GM18499 (cell line): ENCODE measurements around the gene DDTL.
"Not testable (repeated sequence)": the region's sequence is repeated elsewhere in the genome, so short reads cannot be mapped to it uniquely, and the experiment has no call there.

Source experiments
- ATAC-seq: cut with Tn5 transposase; IDR thresholded peaks from one replicate; pipeline ENCODE4 v1.9.1; 2021; ENCODE audit warnings: moderate number of reproducible peaks; ENCODE audit not compliant: insufficient read depth, unreplicated experiment

Gene DDTL

DNA sequence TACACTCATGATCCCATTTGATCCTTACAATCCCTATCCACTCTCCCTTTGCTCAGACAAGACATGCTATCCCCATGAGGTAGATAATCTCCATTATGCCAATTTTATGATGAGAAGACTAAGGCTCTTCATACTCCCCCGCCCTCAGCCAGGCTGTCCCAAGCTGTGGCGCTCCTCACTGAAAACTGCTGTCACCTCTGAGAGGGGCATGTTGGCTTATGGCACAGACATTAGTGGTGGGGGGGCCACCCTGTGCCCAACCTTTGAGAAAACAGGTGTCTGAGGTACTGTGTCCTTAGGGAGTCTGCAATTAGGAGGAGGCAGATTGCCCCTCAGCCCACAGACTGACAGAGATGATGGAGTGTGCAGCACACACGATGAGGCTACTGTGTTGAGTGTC lies 2.4 kb downstream of the DDTL start:
- no peak for ATAC-seq

DNA sequence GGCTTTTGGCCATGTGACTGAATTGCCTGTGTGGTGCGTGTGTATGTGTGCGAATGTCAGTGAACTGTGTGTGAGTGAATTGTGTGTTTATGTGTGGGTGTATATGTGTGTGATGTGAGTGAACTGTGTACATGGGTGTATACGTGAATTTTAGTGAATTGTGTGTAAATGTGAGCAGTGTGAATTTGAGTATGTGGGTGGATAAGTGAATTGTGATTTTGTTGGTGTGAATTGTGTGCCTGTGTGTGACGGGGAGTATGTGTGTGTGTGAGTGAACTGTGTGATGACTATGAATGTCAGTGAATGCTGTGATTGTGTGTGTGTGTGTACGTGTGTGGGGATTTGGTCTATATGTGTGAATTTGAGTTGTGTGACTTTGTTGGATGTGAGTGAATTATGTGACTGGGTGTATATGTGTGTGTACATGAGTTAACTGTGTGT lies 3.5 kb downstream of the DDTL start:
- no peak for ATAC-seq

DNA sequence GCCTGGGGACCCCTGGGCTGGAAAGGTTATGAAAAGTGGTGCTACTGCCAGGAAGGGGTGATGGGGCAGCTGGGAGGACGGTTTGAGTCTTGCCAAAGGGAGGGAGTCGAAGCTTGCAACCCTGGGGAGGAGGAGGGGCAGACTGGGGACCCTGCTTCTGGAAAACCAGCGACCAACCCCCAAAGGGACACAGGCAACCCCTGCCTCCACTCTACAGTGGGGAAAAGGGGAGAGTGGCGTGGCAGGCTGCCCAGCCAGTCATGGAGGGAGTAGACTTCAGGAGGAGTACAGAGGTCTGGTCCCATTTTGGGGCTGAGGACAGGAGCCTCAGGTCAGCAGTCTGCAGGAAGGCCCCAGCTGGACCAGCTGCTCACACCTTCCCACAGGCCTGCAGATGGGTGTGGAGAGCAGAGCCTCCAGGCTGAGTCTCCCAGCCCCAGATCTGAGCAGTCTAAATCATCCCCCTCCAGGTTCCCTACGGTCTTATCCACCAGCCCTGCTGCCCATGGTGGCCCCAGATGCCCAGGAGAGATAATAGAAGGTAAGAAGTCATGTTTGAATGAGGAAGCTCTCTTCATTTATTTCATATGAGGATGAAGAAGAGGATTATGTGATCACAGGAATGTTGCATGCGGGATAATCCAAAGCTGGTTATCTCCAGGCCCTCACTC lies 4.3 kb downstream of the DDTL start:
- ATAC-seq = no peak

DNA sequence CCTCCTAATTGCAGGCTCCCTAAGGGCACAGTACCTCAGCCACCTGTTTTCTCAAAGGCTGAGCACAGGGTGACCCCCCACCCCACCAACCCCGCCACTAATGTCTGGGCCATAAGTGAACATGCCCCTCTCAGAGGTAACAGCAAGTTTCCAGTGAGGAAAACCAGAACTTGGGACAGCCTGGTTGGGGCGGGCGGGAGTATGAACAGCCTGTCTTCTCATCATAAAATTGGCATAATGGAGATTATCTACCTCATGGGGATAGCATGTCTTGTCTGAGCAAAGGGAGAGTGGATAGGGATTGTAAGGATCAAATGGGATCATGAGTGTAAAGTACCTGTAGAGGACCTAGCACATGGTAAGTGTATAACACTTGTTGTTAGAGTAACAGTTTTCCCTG lies 5.2 kb downstream of the DDTL start:
- not testable (repeated sequence) for ATAC-seq

DNA sequence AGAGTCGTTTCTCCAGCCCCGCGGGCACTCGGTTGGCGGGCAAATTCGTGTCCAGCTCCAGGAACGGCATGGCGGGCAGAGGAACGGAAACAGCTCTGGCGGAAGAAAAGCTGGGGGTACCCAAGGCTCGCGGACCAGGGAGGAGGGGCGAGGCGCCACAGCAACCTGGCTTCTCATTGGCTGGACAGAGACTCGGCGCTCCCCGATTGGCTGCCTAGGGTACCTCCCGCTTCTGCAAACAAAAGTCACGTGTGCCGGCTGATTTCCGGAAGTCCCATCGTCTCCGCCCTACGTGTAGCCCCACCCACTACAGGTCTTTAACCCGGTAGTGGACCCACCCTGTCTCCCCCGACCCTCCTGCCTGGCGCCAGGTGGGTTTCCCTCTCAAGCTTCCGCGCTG lies 7.7 kb downstream of the DDTL start, which contains the start of gene DDT:
Gene DDT (minus strand): TSS at position 97 of the 400 bp plus-strand sequence. CDS start 27 bp downstream, at position 70.
- ATAC-seq = not testable (repeated sequence)

DNA sequence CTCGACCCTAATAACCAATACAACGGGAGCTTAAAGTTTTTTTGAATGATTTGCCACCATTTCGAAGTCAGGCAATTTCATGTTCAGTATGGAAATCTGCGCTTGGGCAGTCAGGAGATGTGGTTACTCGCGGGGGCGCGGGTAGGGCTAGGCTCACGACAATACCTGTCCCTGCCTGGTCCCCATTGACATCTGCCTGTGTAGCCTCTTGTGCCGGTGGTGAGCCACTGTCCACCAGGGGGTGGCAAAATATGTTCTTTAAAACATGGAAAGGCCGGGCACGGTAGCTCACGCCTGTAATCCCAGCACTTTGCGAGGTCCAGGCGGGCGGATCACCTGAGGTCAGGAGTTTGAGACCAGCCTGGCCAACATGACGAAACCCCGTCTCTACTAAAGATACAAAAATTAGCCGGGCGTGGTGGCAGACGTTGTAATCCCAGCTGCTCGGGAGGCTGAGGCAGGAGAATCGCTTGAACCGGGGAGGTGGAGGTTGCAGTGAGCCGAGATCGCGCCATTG lies 8.2 kb downstream of the DDTL start:
- not testable (repeated sequence) for ATAC-seq

DNA sequence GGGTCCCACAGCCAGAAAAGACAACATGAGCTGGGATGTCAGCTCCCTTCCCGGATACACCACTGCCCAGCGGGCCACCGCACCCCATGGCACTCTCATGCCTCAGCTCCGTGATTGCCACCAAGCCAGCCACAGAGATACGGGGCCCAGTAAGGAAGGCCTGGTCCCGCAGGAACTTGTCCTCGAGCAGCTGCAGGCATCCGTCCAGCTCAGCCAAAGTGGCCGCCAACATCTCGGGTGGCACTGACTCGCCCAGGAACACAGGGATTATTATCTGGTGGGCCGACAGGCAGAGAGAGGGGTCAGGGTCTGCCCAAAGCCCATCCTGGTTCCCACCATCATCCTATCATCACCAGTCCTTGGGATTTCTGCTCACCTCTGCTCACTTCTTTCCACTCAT lies 10.6 kb downstream of the DDTL start:
- not testable (repeated sequence) for ATAC-seq

DNA sequence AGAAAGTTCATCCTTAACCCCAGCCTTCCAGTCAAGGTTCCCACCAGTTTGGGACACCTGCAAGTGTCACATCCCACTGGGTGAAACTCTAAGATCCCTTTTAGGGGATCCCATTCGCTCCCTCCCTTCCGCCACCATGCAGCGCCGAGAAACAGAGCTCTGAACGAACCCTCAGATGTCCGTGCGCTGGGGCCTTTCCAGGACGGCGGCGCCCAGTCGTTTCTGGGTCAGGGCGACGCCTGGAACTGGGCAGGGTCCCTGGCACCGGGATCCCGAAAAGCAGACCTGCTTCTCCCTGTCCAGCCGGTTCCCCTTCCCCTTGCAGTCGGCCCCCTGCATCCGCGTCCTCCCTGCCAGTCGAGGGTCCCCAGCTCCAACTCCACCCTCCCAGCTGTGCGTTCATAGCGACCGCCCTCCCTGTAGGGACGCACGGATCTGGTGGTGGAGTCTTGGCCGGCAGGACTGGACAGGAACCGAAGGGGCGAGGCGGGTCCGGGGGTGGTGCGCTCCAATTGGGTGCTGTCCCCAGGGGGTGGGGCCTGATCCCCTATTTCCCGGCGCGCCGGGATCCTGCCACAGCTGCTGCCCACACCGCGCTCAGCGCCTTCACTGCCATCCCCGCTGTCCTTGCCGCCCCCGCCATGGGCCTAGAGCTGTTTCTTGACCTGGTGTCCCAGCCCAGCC lies 13.0 kb downstream of the DDTL start, which contains the start of gene GSTT2:
Gene GSTT2 (plus strand): TSS at position 578 of the 684 bp plus-strand sequence.
- not testable (repeated sequence) for ATAC-seq

DNA sequence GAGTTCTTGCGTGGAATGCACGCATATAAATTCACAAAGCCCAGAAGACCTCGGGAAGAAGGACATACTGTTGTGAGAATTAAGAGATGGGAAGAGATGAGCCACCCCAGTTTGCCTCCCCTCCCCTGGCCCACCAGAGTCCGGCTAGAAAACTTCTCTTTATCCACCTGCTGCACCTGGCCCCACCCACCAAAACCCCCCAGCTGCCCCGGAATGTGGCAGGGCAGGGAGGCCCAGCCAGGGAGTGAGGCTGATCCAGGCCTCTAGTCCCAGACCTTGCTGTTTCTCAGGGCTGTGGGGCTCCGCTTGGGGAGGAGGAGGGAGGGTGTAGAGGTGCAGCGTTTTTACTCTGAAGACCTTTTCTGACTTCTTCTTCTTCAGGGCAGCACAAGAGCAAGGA lies 13.9 kb downstream of the DDTL start:
- not testable (repeated sequence) for ATAC-seq

DNA sequence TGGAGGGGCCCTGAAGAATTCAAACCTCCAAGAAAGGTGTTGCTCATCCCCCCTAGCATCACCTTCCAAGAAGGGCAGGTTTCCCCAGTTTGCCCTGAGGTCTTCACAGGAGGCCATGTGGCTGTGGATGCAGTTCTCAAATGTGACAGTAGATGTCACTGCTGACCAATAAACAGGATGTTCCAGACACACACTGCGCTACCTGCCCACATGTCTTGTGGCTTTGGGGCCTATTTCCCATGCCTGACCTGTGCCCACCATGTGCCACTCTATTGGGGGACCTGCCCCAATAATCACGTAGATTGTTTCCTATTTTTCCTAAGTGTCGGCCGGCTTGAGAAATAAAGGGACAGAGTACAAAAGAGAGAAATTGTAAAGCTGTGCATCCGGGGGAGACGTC lies 17.7 kb downstream of the DDTL start:
- ATAC-seq = no peak

DNA sequence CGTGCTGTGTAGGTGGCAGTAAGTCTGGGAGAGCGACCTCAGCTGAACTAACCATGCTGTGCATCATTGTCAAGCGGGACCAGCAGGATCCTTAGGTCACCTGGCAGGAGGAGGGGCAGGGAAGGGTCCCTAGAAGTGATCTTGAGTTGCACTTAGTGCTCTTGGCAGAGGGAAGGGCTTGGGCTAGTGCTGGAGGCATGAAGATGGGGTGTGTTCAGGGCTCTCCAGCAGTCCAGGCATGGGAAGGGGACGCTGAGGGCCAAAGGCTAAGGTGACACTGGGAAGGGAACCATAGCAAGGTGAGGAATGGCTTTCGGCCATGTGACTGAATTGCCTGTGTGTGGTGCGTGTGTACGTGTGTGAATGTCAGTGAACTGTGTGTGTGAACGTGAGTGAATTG lies 19.4 kb downstream of the DDTL start:
- not testable (repeated sequence) for ATAC-seq

DNA sequence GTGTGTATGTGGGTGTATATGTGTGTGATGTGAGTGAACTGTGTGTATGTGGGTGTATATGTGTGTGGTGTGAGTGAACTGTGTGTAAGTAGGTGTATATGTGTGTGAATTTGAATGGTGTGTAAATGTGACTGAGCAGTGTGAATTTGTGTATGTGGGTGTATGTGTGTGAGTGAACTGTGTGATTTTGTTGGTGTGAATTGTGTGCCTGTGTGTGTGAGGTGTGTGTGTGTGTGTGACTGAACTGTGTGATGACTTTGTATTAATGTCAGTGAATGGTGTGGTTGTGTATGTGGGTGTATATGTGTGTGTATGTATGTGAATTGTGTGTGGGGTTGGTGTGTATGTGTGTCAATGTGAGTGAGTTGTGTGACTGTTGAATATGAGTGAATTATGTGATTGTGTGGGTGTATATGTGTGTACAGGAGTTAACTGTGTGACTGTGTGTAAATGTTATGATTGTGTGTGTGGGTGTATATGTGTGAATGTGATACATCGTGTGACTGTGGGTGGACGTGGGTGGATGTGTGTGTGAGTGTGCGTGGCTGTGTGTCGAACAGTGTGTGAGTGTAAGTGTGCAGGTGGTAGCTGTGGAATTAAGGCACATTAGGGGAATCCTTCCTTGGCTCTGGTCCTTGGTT lies 20.0 kb downstream of the DDTL start:
- not testable (repeated sequence) for ATAC-seq

DNA sequence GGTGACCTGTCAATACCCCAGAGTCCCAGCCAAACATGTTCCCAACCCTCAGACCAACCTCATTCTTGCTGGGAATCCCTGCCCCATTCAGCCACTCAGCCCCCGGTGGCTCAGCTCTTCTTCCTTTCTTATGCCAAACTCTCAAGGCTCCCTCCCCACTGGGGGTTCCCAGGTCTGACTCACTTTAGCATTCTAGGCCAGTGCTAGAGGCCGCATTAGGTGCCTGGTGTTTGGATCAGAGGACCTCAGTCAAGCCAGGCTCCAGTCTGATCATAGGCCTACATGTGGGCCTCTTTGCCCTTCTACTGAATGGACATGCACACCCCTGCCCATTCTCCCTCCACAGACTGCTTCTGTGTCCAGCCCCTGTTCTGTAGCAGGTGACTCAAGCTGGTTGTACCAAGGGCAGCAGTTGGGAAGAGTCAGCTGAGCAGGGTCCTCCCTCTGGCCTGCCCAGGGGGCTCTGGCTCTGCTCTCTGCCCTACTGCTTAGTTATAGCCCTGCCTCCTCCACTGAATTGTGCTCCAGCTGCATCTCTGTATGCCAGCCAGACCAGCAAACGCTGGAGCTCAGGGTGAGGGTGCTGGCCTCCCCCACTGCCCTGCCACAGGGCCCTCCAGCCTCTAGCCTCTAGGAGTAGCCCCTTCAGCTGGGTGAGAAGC lies 23.0 kb downstream of the DDTL start:
- ATAC-seq = not testable (repeated sequence)

DNA sequence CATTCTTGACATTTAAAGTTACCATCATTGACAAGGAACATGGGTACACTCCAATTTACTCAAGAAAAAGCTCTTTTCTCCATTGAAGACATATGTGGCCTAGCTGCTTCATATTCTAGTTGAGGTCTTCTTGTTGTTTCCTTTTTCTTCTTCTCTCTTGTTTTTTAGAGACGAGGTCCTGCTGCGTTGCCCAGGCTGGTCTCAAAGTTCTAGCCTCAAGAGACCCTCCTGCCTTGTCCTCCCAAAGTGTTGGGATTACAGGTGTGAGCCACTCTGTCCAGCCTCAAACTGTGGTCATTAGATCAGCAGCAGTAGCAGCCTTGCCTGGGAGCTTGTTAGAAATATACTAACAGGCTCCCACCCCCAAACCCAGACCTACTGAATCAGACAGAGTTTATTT lies 26.4 kb downstream of the DDTL start:
- not testable (repeated sequence) for ATAC-seq

DNA sequence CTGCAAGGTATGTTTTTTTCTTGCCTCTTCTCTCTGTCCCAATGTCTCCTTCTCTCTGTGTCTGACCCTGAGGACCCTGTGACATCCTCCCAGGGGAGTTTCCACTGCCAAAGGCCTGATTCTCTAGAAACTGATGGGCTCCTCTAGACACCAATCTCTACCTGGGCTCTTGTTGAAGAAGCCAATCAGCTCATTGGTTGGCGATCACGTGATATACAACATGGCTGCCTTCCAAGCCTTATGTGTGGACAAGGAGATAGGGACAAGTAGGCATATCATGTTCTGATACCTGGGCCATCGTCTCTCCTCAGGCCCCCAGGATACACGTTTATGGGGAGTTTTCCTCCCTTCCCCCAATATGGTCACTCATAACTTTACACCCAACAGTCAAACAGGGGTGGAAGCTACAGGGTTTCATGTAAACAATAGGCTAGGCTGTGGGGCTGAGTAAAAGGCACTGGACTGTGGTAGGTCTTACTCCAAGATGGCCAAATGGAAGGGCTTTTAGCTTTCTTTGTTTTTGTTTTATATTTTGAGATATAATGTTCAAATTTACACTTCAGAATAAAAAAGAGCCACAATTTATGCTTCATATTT lies 27.0 kb downstream of the DDTL start:
- ATAC-seq = not testable (repeated sequence)

DNA sequence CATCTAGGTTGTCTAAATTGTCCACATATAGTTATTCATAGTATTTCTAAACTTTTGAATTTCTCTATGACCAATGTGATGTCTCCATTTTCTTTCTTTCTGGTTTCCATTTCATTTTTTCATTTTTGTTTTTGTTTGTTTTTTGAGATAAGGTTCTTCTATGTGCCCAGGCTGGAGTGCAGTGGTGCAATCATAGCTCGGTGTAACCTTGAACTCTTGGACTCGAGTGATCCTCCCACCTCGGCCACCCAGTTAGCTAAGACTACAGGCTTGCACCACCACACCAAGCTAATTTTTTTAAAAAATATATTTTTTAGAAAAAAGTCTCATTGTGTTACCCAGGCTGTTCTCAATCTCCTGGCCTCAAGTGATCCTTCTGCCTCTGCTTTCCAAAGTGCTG lies 30.4 kb downstream of the DDTL start:
- no peak for ATAC-seq

DNA sequence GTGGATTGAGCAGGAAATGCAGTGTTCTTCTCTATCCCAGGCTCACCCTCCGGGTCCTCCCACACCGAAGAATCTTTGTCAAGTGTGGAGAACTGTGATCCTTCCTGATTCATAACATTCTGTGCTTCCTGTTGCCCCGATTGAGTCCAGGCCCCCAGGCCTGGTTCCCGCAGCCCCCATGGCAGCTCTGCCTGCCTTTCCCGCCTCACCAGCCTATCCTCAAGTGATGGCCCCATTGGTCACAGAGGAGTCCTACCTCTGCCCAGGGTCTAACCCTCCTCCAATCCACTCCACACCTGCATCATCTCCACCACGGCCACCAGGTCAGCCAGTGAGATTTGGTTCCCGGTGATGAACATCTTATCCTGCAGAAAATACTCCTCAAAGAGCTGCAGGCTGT lies 33.1 kb downstream of the DDTL start:
- ATAC-seq = not testable (repeated sequence)

DNA sequence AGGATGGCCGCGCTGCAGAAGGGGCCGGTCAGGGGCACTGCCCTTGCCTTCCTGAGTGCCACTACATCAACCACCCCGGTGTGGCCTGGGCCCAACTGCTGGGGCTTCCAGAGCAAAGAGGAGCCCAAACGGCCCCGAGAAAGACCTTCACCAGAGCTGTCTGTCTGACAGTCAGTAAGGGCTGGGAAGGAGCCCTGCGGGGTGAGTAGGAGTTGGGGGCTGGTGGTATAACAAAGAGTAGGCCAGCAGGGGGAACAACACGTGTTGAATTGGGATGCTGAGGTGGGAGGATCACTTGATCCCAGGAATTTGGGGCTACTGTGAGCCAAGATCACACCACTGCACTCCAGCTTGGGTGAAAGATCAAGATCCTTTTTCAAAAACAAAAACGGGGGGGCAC lies 34.6 kb downstream of the DDTL start:
- no peak for ATAC-seq

DNA sequence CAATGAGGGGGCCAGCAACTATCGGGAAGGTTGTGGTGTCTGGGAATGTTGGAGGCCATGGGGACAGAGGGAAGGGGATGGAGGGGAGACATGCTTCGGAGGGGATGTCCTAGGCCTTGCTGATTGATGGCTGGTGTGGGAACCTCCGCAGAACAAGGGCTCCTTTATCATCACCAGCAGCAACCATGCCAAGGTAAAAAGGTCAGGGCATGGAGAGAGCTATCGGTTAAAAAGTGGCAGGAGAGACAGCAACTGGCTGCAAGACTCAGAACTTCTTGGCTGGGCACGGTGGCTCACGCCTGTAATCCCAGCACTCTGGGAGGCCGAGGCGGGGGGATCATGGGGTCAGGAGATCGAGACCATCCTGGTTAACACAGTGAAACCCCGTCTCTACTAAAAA lies 35.6 kb downstream of the DDTL start:
- no peak for ATAC-seq

DNA sequence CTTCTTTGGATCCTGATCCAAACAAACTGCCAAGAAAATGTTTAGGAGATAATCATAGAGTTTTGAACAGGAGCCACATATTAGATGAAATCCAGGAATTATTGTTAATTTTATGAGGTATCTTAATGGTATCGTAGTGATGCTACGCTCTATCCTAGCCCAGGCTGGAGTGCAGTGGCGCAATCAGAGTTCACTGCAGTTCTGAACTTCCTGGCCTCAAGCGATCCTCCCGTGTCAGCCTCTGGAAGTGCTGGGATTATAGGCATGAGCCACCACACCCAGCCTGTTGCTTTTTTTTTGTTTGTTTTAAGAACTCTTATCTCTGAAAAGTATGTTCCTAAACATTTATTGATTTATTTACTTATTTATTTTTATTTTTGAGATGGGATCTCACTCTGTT lies 36.2 kb downstream of the DDTL start:
- ATAC-seq = no peak
